ENCODE measurements around the gene OR2T34. TPM values are rescaled to one million over a fixed set of nuclear protein-coding genes. Genes with fewer than 3 reads are reported as not detected.

OR2T34 gene
- total and polyA plus RNA-seq, 4 experiments from 2014 or later: 0.32 TPM; not detected in 3

DNA sequence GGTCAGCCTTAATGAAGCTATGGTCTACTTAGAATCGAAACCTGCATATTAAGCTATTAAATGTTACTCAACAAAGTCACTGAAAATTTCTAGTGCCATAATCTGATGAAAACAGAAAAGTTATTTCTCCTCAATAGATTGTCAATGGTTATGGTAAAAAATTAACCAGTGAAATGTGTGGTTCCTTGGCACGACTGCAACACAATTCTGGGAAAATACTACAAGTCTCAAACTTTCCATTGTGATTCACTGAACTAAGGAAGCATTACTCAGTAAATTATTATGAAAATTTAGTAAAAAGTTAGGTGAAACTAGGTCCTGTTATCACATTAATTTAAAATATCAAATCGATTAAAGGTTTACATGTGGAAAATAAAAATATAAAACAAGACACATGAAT, 35.7 kb upstream of the OR2T34 start:
- Histone ChIP-seq H3K36me3 (ENCODE audit: insufficient read depth, low read length) (no peaks in the 10 kb centered on the region), H3K27me3 (ENCODE audit: insufficient read depth, low read length) (no peaks in the 10 kb centered on the region), H3K27ac (ENCODE audit: low read depth, low read length) (no peak overlapping the region), H3K9me3 (ENCODE audit: control insufficient read depth in 1 of 2, low read length in 2 of 2) (no peaks in the 10 kb centered on the region), H3K4me1 (ENCODE audit: insufficient read depth, low read length) (no peaks in the 10 kb centered on the region), H3K4me3 (ENCODE audit: low read length in 2 of 2) (no peak overlapping the region)
- Mint-ChIP-seq H3K27me3 (peaks cover 0 to 2% of the 10 kb centered on the region in 2 donors), H3K36me3 (no peaks in the 10 kb centered on the region), H3K9me3 (peaks cover 0 to 4% (median 0%) of the 10 kb centered on the region in 8 donors), H3K4me3 (no peak overlapping the region), H3K4me1 (no peaks in the 10 kb centered on the region), H3K27ac (no peak overlapping the region)
- POLR2A ChIA-PET (ENCODE audit: partially characterized antibody): no interaction called here
- intact Hi-C loops (cut with micrococcal nuclease): loop anchor here (10.0 kb wide), 1 partner anchor 366 kb away; no protein-coding TSS in a partner anchor
- DNase-seq: no peak
- CTCF ChIA-PET (ENCODE audit: partially characterized antibody): interaction anchor here (1.8 to 2.4 kb wide), 2 partner anchors 10 to 206 kb away, joined by 7 to 8 read pairs; no protein-coding TSS in a partner anchor

DNA sequence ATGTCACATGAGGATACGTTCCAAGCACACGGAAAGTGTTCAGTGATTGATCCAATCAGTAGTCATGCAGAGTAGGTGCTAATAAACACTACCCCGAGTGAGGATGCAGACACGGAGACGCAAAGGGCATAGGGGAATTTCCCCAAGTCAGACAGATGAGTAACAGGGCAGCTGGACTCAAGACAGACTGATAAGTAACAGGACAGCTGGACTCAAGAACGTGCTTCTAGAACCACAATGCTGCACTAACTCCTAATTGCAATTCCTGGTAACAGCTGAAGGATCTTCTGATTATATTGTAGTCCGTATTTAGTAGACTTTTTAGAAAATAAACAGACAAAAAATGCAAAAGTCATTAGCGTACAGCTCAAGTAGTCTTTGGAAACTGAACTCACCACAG, 24.8 kb upstream of the OR2T34 start:
- no peaks in the 10 kb centered on the region for H3K9me3 Mint-ChIP-seq
- intact Hi-C loops (cut with micrococcal nuclease): no loop called here
- Histone ChIP-seq H3K36me3 (ENCODE audit: insufficient read depth, low read length) (no peaks in the 10 kb centered on the region), H3K27me3 (ENCODE audit: insufficient read depth, low read length) (no peaks in the 10 kb centered on the region), H3K4me3 (ENCODE audit: low read length in 2 of 2) (no peak overlapping the region), H3K4me1 (ENCODE audit: insufficient read depth, low read length) (no peaks in the 10 kb centered on the region), H3K27ac (ENCODE audit: low read depth, low read length) (no peak overlapping the region), H3K9me3 (ENCODE audit: control insufficient read depth in 1 of 2, low read length in 2 of 2) (no peaks in the 10 kb centered on the region)
- CTCF ChIA-PET (ENCODE audit: partially characterized antibody): no interaction called here
- peaks cover 0 to 3% of the 10 kb centered on the region in 2 donors for H3K27me3 Mint-ChIP-seq
- POLR2A ChIA-PET (ENCODE audit: partially characterized antibody): no interaction called here
- no peak overlapping the region for H3K4me3 Mint-ChIP-seq
- peaks cover 0 to 3% (median 0%) of the 10 kb centered on the region in 4 donors for H3K4me1 Mint-ChIP-seq
- no peaks in the 10 kb centered on the region for H3K36me3 Mint-ChIP-seq
- no peak overlapping the region for H3K27ac Mint-ChIP-seq
- no peak for DNase-seq

GRCh38 chr1:248597589-248597988, 23.0 kb upstream of the OR2T34 start, which contains the start of gene OR2T10:
Gene OR2T10, minus strand, starts transcription at chr1:248597700. Its CDS starts 3,932 bp downstream, at chr1:248593768.
- intact Hi-C loops (cut with micrococcal nuclease): no loop called here
- CTCF ChIA-PET (ENCODE audit: partially characterized antibody): no interaction called here
- POLR2A ChIA-PET (ENCODE audit: partially characterized antibody): no interaction called here

GRCh38 chr1:248596615-248597014, 22.1 kb upstream of the OR2T34 start:
- POLR2A ChIA-PET (ENCODE audit: partially characterized antibody): no interaction called here
- no peak overlapping the region for H3K4me3 ChIP-seq (ENCODE audit: low read length in 2 of 2)
- H3K4me3 Mint-ChIP-seq: no peak overlapping the region
- no peaks in the 10 kb centered on the region for H3K9me3 ChIP-seq (ENCODE audit: control insufficient read depth in 1 of 2, low read length in 2 of 2)
- no peaks in the 10 kb centered on the region for H3K36me3 ChIP-seq (ENCODE audit: insufficient read depth, low read length)
- no peak overlapping the region for H3K27ac Mint-ChIP-seq
- no peaks in the 10 kb centered on the region for H3K36me3 Mint-ChIP-seq
- no peaks in the 10 kb centered on the region for H3K9me3 Mint-ChIP-seq
- H3K4me1 ChIP-seq (ENCODE audit: insufficient read depth, low read length): no peaks in the 10 kb centered on the region
- no peaks in the 10 kb centered on the region for H3K27me3 Mint-ChIP-seq
- intact Hi-C loops (cut with micrococcal nuclease): no loop called here
- H3K4me1 Mint-ChIP-seq: peaks cover 0 to 3% (median 0%) of the 10 kb centered on the region in 4 donors
- no peak for DNase-seq
- CTCF ChIA-PET (ENCODE audit: partially characterized antibody): no interaction called here
- H3K27me3 ChIP-seq (ENCODE audit: insufficient read depth, low read length): no peaks in the 10 kb centered on the region
- no peak overlapping the region for H3K27ac ChIP-seq (ENCODE audit: low read depth, low read length)

More at GRCh38 chr1:248597589-248597988, 23.0 kb upstream of the OR2T34 start, which contains the start of gene OR2T10:
- Mint-ChIP-seq H3K4me1 (peaks cover 0 to 3% (median 0%) of the 10 kb centered on the region in 4 donors), H3K9me3 (no peaks in the 10 kb centered on the region), H3K36me3 (no peaks in the 10 kb centered on the region), H3K27me3 (peaks cover 0 to 3% of the 10 kb centered on the region in 2 donors), H3K27ac (no peak within 1 kb of the TSS), H3K4me3 (no peak within 1 kb of the TSS)
- H3K4me1 ChIP-seq (ENCODE audit: insufficient read depth, low read length): no peaks in the 10 kb centered on the region
- no peak for DNase-seq
- H3K27ac ChIP-seq (ENCODE audit: low read depth, low read length): no peak within 1 kb of the TSS
- H3K27me3 ChIP-seq (ENCODE audit: insufficient read depth, low read length): no peaks in the 10 kb centered on the region
- no peak within 1 kb of the TSS for H3K4me3 ChIP-seq (ENCODE audit: low read length in 2 of 2)
- no peaks in the 10 kb centered on the region for H3K36me3 ChIP-seq (ENCODE audit: insufficient read depth, low read length)
- H3K9me3 ChIP-seq (ENCODE audit: control insufficient read depth in 1 of 2, low read length in 2 of 2): no peaks in the 10 kb centered on the region

GRCh38 chr1:248593226-248593625, 18.7 kb upstream of the OR2T34 start:
- Mint-ChIP-seq H3K27me3 (no peaks in the 10 kb centered on the region), H3K4me1 (peaks cover 0 to 3% (median 0%) of the 10 kb centered on the region in 4 donors), H3K36me3 (no peaks in the 10 kb centered on the region), H3K27ac (peak overlapping the region in 1 of 7 donors; percentile 36), H3K9me3 (peaks cover 0 to 2% (median 0%) of the 10 kb centered on the region in 8 donors), H3K4me3 (no peak overlapping the region)
- no peaks in the 10 kb centered on the region for H3K4me1 ChIP-seq (ENCODE audit: insufficient read depth, low read length)
- no peaks in the 10 kb centered on the region for H3K27me3 ChIP-seq (ENCODE audit: insufficient read depth, low read length)
- no peak overlapping the region for H3K27ac ChIP-seq (ENCODE audit: low read depth, low read length)
- H3K4me3 ChIP-seq (ENCODE audit: low read length in 2 of 2): no peak overlapping the region
- POLR2A ChIA-PET (ENCODE audit: partially characterized antibody): no interaction called here
- H3K36me3 ChIP-seq (ENCODE audit: insufficient read depth, low read length): no peaks in the 10 kb centered on the region
- DNase-seq: no peak
- no peaks in the 10 kb centered on the region for H3K9me3 ChIP-seq (ENCODE audit: control insufficient read depth in 1 of 2, low read length in 2 of 2)
- intact Hi-C loops (cut with micrococcal nuclease): no loop called here
- CTCF ChIA-PET (ENCODE audit: partially characterized antibody): no interaction called here

- Mint-ChIP-seq H3K27ac (no peak overlapping the region), H3K4me1 (peaks cover 0 to 3% (median 0%) of the 10 kb centered on the region in 4 donors), H3K9me3 (peaks cover 0 to 2% (median 0%) of the 10 kb centered on the region in 8 donors), H3K27me3 (no peaks in the 10 kb centered on the region), H3K4me3 (peak overlapping the region in 1 of 8 donors; percentile 2), H3K36me3 (no peaks in the 10 kb centered on the region)
- intact Hi-C loops (cut with micrococcal nuclease): no loop called here
- Histone ChIP-seq H3K27me3 (ENCODE audit: insufficient read depth, low read length) (no peaks in the 10 kb centered on the region), H3K27ac (ENCODE audit: low read depth, low read length) (no peak overlapping the region), H3K4me3 (ENCODE audit: low read length in 2 of 2) (no peak overlapping the region), H3K9me3 (ENCODE audit: control insufficient read depth in 1 of 2, low read length in 2 of 2) (no peaks in the 10 kb centered on the region), H3K4me1 (ENCODE audit: insufficient read depth, low read length) (no peaks in the 10 kb centered on the region), H3K36me3 (ENCODE audit: insufficient read depth, low read length) (no peaks in the 10 kb centered on the region)
- CTCF ChIA-PET (ENCODE audit: partially characterized antibody): no interaction called here
- POLR2A ChIA-PET (ENCODE audit: partially characterized antibody): no interaction called here
- no peak for DNase-seq
Observed at GRCh38 chr1:248592655-248593054, 18.1 kb upstream of the OR2T34 start.

DNA sequence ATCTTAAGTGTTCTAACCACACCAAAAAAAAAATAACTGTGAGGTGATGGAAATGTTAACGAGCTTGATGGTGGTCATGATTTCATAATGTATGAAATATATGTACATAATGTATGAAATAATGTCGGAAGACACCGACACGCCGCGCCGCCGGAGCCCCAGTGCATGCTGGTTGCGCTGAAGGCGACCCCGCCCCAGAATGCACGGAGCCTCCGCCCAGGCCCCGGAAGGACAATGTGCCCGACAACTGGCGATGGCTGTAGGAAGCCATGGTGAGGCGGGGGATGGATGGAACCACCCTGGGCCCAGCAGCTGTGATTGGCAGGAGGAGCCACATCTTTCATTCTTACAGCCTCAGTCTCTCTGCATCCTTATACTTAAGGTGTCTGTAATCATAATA, 15.5 kb upstream of the OR2T34 start:
- ChIA-PET POLR2A (ENCODE audit: partially characterized antibody) (no interaction called here), CTCF (ENCODE audit: partially characterized antibody) (no interaction called here)
- intact Hi-C loops (cut with micrococcal nuclease): no loop called here
- no peaks in the 10 kb centered on the region for H3K4me1 ChIP-seq (ENCODE audit: insufficient read depth, low read length)
- Mint-ChIP-seq H3K27me3 (peaks cover 3 to 4% of the 10 kb centered on the region in 2 donors), H3K9me3 (peaks cover 0 to 4% (median 0%) of the 10 kb centered on the region in 8 donors), H3K4me1 (no peaks in the 10 kb centered on the region), H3K4me3 (no peak overlapping the region), H3K27ac (no peak overlapping the region), H3K36me3 (no peaks in the 10 kb centered on the region)
- no peaks in the 10 kb centered on the region for H3K27me3 ChIP-seq (ENCODE audit: insufficient read depth, low read length)
- no peak for DNase-seq
- no peaks in the 10 kb centered on the region for H3K9me3 ChIP-seq (ENCODE audit: control insufficient read depth in 1 of 2, low read length in 2 of 2)
- no peak overlapping the region for H3K4me3 ChIP-seq (ENCODE audit: low read length in 2 of 2)
- H3K36me3 ChIP-seq (ENCODE audit: insufficient read depth, low read length): no peaks in the 10 kb centered on the region
- no peak overlapping the region for H3K27ac ChIP-seq (ENCODE audit: low read depth, low read length)

GRCh38 chr1:248589334-248589733, 14.8 kb upstream of the OR2T34 start:
- DNase-seq: no peak
- no peak overlapping the region for H3K27ac ChIP-seq (ENCODE audit: low read depth, low read length)
- no peak overlapping the region for H3K4me3 ChIP-seq (ENCODE audit: low read length in 2 of 2)
- CTCF ChIA-PET (ENCODE audit: partially characterized antibody): no interaction called here
- Mint-ChIP-seq H3K4me3 (no peak overlapping the region), H3K9me3 (peaks cover 0 to 4% (median 0%) of the 10 kb centered on the region in 8 donors), H3K4me1 (no peaks in the 10 kb centered on the region), H3K27me3 (peaks cover 5 to 6% of the 10 kb centered on the region in 2 donors), H3K27ac (peak overlapping the region in 1 of 7 donors; percentile 64), H3K36me3 (no peaks in the 10 kb centered on the region)
- H3K9me3 ChIP-seq (ENCODE audit: control insufficient read depth in 1 of 2, low read length in 2 of 2): no peaks in the 10 kb centered on the region
- H3K4me1 ChIP-seq (ENCODE audit: insufficient read depth, low read length): no peaks in the 10 kb centered on the region
- intact Hi-C loops (cut with micrococcal nuclease): no loop called here
- POLR2A ChIA-PET (ENCODE audit: partially characterized antibody): no interaction called here
- H3K36me3 ChIP-seq (ENCODE audit: insufficient read depth, low read length): no peaks in the 10 kb centered on the region
- no peaks in the 10 kb centered on the region for H3K27me3 ChIP-seq (ENCODE audit: insufficient read depth, low read length)

Data from CD4-positive, alpha-beta memory T cell (primary cell).